ENCODE data around the gene CAMTA1.

GRCh38 chr1:7438921-7439655 is 653.8 kb downstream of the CAMTA1 start:
- TF ChIP-seq CTCF (IDR thresholded peaks at IDR 0.05) (no peak), EZH2 (IDR thresholded peaks at IDR 0.05) (no peak), EZH2phosphoT487 (IDR thresholded peaks at IDR 0.05) (no peak)

Data from neural progenitor cell (in vitro differentiated cells).